GM12892 (cell line): ENCODE measurements around the gene FAAP100.

Experiments used
- POLR2A ChIP-seq: IDR thresholded peaks from 2 replicates; pipeline ENCODE4 v1.6.1; 2011; ENCODE audit warnings: low read depth, low read length, control low read depth
- POLR2AphosphoS5 ChIP-seq: IDR thresholded peaks from 2 replicates; pipeline ENCODE4 v1.6.1; 2011; ENCODE audit warnings: low read depth, low read length, control low read depth
- TAF1 ChIP-seq: IDR thresholded peaks from 2 replicates; pipeline ENCODE4 v1.6.1; 2011; ENCODE audit warnings: low read depth, mild to moderate bottlenecking, control low read depth, low read length, borderline replicate concordance

DNA sequence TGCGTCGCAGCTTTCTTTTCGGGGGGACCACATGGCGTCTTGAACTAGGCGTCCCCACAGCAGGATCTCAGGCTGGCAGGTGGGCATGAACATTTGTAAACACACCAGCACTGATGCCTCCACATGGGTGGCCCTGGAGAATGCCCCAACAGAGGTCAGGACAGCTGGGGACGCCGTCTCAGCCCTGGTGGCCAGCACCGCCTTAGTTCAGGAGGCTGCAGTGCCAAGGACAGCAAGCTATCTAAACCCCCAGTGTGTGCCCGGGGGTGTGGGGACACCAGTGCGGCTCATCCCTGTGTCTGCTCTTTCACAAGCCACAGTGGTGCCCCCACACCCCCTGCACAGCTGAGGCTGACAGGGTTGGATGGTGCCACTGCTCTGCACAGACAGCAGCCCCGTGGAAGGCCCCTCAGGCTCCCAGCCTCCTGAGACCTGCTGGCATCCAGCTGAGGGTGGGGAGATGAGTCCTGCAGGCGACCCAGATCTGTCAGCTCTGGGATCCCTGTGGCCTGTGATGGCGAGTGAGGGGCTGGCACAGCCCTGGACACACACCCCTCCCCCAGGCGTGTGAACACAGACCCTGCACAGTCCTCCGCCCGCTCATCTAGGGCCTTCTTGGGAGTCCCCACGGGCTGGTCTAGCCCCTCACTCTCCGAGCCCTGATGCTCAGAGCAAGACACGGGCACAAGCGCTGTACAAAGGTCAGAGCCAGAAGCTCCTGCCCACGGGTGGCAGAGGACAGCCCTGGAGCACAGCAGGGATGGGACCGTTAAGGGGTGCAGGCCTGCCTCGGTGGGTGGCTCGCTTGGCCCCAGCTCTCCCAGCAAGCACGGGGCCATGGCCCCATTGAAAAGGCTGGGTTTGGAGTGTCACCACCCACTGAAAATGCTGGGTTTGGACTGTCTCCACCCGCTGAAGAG is 13.2 kb downstream of the FAAP100 start:
- TF ChIP-seq POLR2A (0 out of 2 replicates have a peak, but pooled peaks have one; percentile 8), TAF1 (no peak), POLR2AphosphoS5 (no peak)
